ENCODE data around the gene ZFR2.
A peak's percentile ranks its signal among the peaks of the same experiment; 100 is the strongest.

The ZFR2 gene

DNA sequence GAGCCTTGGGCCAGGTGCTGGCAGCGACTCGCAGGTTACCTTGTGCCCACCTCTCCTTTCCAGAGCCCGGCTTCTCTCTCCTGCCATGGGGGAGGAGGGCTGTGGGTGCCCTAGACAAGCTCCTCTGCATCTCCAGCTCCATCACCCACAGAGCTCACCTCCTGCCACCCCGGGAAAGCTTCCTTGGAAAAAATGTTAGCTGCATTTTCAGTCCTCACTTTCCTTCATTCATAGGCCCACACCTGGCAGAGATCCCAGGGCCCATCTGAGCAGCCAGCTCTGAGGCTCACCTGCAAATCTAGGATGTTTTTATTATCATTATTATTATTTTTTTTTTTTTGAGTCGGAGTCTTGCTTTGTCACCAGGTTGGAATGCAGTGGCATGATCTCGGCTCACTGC, 36.8 kb downstream of the ZFR2 start:
- Histone ChIP-seq H3K4me3 (ENCODE audit: low read depth, low read length) (no peak overlapping the region), H3K27me3 (ENCODE audit: control insufficient read depth, insufficient read depth, low read length) (no peaks in the 10 kb centered on the region), H3K9me3 (ENCODE audit: control insufficient read depth, insufficient read depth, low read length) (no peaks in the 10 kb centered on the region), H3K9ac (ENCODE audit: low read depth, low read length) (no peak overlapping the region), H3K36me3 (ENCODE audit: control insufficient read depth, insufficient read depth, low read length) (no peaks in the 10 kb centered on the region), H3K4me1 (ENCODE audit: control insufficient read depth, insufficient read depth, low read length) (no peaks in the 10 kb centered on the region)

DNA sequence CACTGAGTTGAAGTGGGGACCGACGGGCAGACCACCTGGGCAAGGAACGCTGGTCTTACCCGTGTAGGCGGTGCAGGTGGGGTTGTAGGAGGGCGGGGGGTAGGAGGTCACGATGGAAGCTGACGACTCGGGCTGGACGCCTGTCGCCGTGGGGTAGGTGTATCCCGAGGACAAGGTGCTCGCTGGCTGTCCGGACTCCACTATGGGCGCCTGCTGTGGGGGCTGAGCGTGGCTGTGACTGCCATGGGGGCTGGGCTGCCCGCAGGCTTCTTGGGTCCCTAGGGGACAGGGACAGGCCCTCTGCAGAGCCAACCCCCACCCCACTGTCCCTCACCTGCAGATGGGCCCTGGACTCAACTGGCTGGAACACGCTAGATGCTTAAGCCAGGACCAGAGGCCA, 37.2 kb downstream of the ZFR2 start:
- H3K4me3 ChIP-seq (ENCODE audit: low read depth, low read length): no peak overlapping the region
- no peaks in the 10 kb centered on the region for H3K27me3 ChIP-seq (ENCODE audit: control insufficient read depth, insufficient read depth, low read length)
- H3K4me1 ChIP-seq (ENCODE audit: control insufficient read depth, insufficient read depth, low read length): no peaks in the 10 kb centered on the region
- H3K36me3 ChIP-seq (ENCODE audit: control insufficient read depth, insufficient read depth, low read length): no peaks in the 10 kb centered on the region
- no peaks in the 10 kb centered on the region for H3K9me3 ChIP-seq (ENCODE audit: control insufficient read depth, insufficient read depth, low read length)
- no peak overlapping the region for H3K9ac ChIP-seq (ENCODE audit: low read depth, low read length)

DNA sequence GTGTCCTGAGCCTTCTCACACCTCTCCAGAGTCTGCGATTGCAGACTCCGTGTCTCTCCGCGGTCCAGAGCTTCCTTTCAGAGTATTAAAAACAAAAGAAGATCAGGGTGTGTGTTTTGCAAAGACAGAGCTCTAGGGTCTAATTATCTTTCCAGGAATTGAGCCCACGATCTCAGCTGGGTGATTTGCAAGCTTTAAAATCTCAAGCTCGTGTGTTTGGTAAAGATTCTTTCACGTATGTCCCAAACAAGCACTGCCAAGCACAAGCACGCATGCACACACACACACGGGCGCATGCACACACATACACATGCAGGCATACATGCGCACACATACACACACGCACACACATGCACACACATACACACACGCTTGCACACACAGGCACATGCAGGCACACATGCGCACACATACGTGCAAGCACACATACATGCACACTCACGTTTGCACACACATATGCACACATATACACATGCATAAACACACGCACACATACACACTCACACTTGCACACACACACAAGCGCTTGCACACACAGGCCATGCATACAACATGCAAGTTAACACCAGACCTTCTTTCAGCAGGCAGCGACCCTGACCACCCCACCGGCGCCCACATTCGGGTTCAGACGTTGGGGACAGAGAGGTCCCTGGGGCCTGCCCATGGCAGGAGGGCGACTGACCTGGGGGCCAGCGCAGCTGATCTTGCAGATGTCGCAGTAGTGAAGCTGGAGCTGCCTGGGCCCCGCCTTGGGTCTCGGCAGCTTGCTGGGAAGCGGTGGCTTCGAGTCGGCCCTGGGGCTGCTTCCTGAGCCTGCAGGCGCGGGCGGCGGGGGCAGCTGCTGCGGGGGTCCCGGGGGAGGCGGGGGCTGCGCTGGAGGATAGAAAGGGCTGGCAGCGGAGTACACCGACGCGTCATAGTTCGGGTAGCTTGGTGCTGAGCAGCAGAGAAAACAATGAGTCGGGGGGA, 37.9 kb downstream of the ZFR2 start:
- H3K27me3 ChIP-seq (ENCODE audit: control insufficient read depth, insufficient read depth, low read length): no peaks in the 10 kb centered on the region
- H3K36me3 ChIP-seq (ENCODE audit: control insufficient read depth, insufficient read depth, low read length): no peaks in the 10 kb centered on the region
- no peak overlapping the region for H3K4me3 ChIP-seq (ENCODE audit: low read depth, low read length)
- no peak overlapping the region for H3K9ac ChIP-seq (ENCODE audit: low read depth, low read length)
- H3K9me3 ChIP-seq (ENCODE audit: control insufficient read depth, insufficient read depth, low read length): no peaks in the 10 kb centered on the region
- H3K4me1 ChIP-seq (ENCODE audit: control insufficient read depth, insufficient read depth, low read length): no peaks in the 10 kb centered on the region

GRCh38 chr19:3827306-3827705, 41.5 kb downstream of the ZFR2 start:
- H3K27me3 ChIP-seq (ENCODE audit: control insufficient read depth, insufficient read depth, low read length): no peaks in the 10 kb centered on the region
- no peaks in the 10 kb centered on the region for H3K4me1 ChIP-seq (ENCODE audit: control insufficient read depth, insufficient read depth, low read length)
- no peak overlapping the region for H3K4me3 ChIP-seq (ENCODE audit: low read depth, low read length)
- H3K9me3 ChIP-seq (ENCODE audit: control insufficient read depth, insufficient read depth, low read length): no peaks in the 10 kb centered on the region
- no peak overlapping the region for H3K9ac ChIP-seq (ENCODE audit: low read depth, low read length)
- H3K36me3 ChIP-seq (ENCODE audit: control insufficient read depth, insufficient read depth, low read length): no peaks in the 10 kb centered on the region

DNA sequence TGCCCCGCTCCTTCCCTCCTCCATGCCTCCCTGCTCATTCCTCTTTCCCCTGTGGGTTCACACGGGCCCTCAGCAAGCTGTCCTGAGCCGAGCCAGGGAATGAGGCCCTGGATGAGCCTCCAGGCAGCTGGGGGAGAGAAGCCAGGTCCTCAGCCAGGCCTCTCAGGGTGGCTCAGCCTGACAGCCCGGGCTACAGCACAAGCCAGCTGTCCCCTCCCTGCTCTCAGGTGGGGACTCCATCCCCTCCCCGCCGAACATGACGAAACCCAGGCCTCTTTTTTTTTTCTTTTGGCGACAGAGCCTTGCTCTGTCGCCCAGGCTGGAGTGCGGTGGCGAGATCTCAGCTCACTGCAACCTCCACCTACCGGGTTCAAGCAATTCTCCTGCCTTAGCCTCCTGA, 42.7 kb downstream of the ZFR2 start:
- H3K27me3 ChIP-seq (ENCODE audit: control insufficient read depth, insufficient read depth, low read length): no peaks in the 10 kb centered on the region
- H3K4me1 ChIP-seq (ENCODE audit: control insufficient read depth, insufficient read depth, low read length): no peaks in the 10 kb centered on the region
- no peaks in the 10 kb centered on the region for H3K36me3 ChIP-seq (ENCODE audit: control insufficient read depth, insufficient read depth, low read length)
- H3K9me3 ChIP-seq (ENCODE audit: control insufficient read depth, insufficient read depth, low read length): no peaks in the 10 kb centered on the region
- H3K4me3 ChIP-seq (ENCODE audit: low read depth, low read length): no peak overlapping the region
- peak overlapping the region; percentile 24 for H3K9ac ChIP-seq (ENCODE audit: low read depth, low read length)

- H3K4me1 ChIP-seq (ENCODE audit: control insufficient read depth, insufficient read depth, low read length): no peaks in the 10 kb centered on the region
- no peak overlapping the region for H3K9ac ChIP-seq (ENCODE audit: low read depth, low read length)
- H3K27me3 ChIP-seq (ENCODE audit: control insufficient read depth, insufficient read depth, low read length): no peaks in the 10 kb centered on the region
- no peak overlapping the region for H3K4me3 ChIP-seq (ENCODE audit: low read depth, low read length)
- no peaks in the 10 kb centered on the region for H3K9me3 ChIP-seq (ENCODE audit: control insufficient read depth, insufficient read depth, low read length)
- H3K36me3 ChIP-seq (ENCODE audit: control insufficient read depth, insufficient read depth, low read length): no peaks in the 10 kb centered on the region
Measured at GRCh38 chr19:3825286-3825956, 43.4 kb downstream of the ZFR2 start.

DNA sequence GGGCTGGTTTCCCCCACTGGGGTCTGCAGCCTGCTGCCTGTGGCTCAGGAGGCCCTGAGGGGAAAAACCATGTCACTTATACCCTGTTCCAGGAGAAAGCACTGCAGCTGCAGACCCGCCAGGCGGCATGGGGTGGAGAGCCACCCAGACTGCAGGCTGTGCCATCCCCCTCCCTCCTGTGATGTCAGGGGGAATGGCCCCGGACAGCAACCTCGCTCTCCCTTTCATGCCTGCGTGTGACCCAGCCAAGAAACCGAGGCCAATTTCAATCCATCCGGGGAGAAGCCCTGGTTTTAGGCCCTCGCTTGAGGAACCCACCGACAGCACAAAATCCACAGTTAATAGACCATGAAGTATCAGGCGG, 45.5 kb downstream of the ZFR2 start:
- Histone ChIP-seq H3K36me3 (ENCODE audit: control insufficient read depth, insufficient read depth, low read length) (no peaks in the 10 kb centered on the region), H3K9me3 (ENCODE audit: control insufficient read depth, insufficient read depth, low read length) (no peaks in the 10 kb centered on the region), H3K4me3 (ENCODE audit: low read depth, low read length) (no peak overlapping the region), H3K9ac (ENCODE audit: low read depth, low read length) (no peak overlapping the region), H3K4me1 (ENCODE audit: control insufficient read depth, insufficient read depth, low read length) (no peaks in the 10 kb centered on the region), H3K27me3 (ENCODE audit: control insufficient read depth, insufficient read depth, low read length) (no peaks in the 10 kb centered on the region)

- Histone ChIP-seq H3K4me3 (ENCODE audit: low read depth, low read length) (no peak overlapping the region), H3K9me3 (ENCODE audit: control insufficient read depth, insufficient read depth, low read length) (no peaks in the 10 kb centered on the region), H3K27me3 (ENCODE audit: control insufficient read depth, insufficient read depth, low read length) (no peaks in the 10 kb centered on the region), H3K9ac (ENCODE audit: low read depth, low read length) (no peak overlapping the region), H3K4me1 (ENCODE audit: control insufficient read depth, insufficient read depth, low read length) (no peaks in the 10 kb centered on the region), H3K36me3 (ENCODE audit: control insufficient read depth, insufficient read depth, low read length) (no peaks in the 10 kb centered on the region)
Measured at GRCh38 chr19:3822683-3823349, 46.0 kb downstream of the ZFR2 start.

- Histone ChIP-seq H3K4me1 (ENCODE audit: control insufficient read depth, insufficient read depth, low read length) (no peaks in the 10 kb centered on the region), H3K9ac (ENCODE audit: low read depth, low read length) (no peak overlapping the region), H3K9me3 (ENCODE audit: control insufficient read depth, insufficient read depth, low read length) (no peaks in the 10 kb centered on the region), H3K4me3 (ENCODE audit: low read depth, low read length) (no peak overlapping the region), H3K36me3 (ENCODE audit: control insufficient read depth, insufficient read depth, low read length) (no peaks in the 10 kb centered on the region), H3K27me3 (ENCODE audit: control insufficient read depth, insufficient read depth, low read length) (no peaks in the 10 kb centered on the region)
Measured at GRCh38 chr19:3821857-3822364, 46.9 kb downstream of the ZFR2 start.

GRCh38 chr19:3821156-3821555, 47.7 kb downstream of the ZFR2 start:
- Histone ChIP-seq H3K9ac (ENCODE audit: low read depth, low read length) (no peak overlapping the region), H3K4me3 (ENCODE audit: low read depth, low read length) (no peak overlapping the region), H3K27me3 (ENCODE audit: control insufficient read depth, insufficient read depth, low read length) (no peaks in the 10 kb centered on the region), H3K9me3 (ENCODE audit: control insufficient read depth, insufficient read depth, low read length) (no peaks in the 10 kb centered on the region), H3K36me3 (ENCODE audit: control insufficient read depth, insufficient read depth, low read length) (no peaks in the 10 kb centered on the region), H3K4me1 (ENCODE audit: control insufficient read depth, insufficient read depth, low read length) (no peaks in the 10 kb centered on the region)

DNA sequence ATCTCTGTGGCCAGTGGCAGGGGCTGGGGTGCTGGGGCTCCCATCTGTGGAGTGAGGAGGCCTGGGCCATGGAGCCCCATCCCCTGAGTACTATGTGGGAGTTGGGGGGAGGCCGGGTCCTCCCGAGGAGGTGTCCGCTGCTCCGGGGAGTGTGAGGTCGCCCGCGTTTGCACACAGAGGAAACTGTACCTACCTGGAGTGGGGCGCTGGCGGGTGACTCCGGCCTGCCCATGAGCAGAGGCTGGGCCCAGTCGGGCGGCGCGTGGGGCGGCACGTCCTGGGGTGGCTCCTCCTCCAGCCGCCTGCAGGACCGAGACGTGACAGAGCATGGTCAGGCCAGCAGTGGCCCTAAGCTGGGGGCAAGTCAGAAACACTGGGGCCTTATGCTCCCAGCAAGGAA, 48.8 kb downstream of the ZFR2 start:
- H3K9me3 ChIP-seq (ENCODE audit: control insufficient read depth, insufficient read depth, low read length): no peaks in the 10 kb centered on the region
- no peak overlapping the region for H3K9ac ChIP-seq (ENCODE audit: low read depth, low read length)
- no peak overlapping the region for H3K4me3 ChIP-seq (ENCODE audit: low read depth, low read length)
- H3K27me3 ChIP-seq (ENCODE audit: control insufficient read depth, insufficient read depth, low read length): no peaks in the 10 kb centered on the region
- no peaks in the 10 kb centered on the region for H3K4me1 ChIP-seq (ENCODE audit: control insufficient read depth, insufficient read depth, low read length)
- H3K36me3 ChIP-seq (ENCODE audit: control insufficient read depth, insufficient read depth, low read length): no peaks in the 10 kb centered on the region

All from iPS-15b (cell line).